Medulla oblongata (tissue), 1 donor: Measurements from ENCODE around the gene EDA.
"Not testable (repeated sequence)": the region's sequence is repeated elsewhere in the genome, so short reads cannot be mapped to it uniquely, and the experiment has no call there.

Experiments
- DNase-seq: peaks from one replicate; pipeline ENCODE4 v3.0.0-alpha.2; 2015; ENCODE audit errors: extremely low spot score

EDA gene

GRCh38 chrX:69959712-69960111 lies 343.8 kb downstream of the EDA start:
- DNase-seq, result no peak

GRCh38 chrX:69961365-69962072 lies 345.6 kb downstream of the EDA start:
- no peak for DNase-seq

DNA sequence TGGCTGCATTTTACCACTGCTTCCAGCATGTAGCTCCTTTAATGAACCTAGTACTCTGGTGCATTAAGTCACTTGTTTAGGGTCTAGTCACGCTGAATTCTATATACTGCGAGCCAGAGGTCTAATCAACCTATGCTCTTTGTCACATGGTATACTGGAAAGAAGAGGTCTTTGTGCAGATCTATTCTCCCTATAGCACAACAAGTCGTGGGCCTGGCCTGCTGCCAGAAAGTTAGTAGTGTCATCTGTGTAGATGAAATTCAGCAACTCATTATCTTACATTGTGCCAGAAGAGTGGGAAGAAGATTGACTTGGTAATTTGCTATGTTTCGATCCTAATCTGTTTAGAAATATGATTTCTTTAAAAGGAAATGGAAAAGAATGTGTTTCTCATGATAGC lies 353.0 kb downstream of the EDA start:
- no peak for DNase-seq

DNA sequence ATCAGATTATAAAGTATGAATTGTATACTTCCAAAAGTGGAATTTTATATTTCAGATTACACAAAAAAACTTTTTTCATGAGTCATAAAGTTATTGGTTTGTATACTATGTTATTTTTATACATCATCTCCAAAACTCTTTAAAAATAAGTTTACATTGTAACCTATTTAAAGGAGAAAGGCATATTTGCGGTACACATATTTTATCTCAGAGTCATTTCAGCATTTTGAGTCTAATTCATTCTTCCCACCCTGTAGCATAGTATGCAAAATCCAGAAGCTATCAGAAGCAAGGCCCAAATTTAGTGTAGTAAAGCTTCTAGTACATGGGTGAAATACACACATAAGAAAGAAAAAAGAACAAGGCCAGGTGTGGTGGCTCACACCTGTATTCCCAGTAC lies 353.5 kb downstream of the EDA start:
- no peak for DNase-seq

- no peak for DNase-seq
These were observed 371.8 kb downstream of the EDA start for GRCh38 chrX:69987691-69988090.

- no peak for DNase-seq
These were observed 373.1 kb downstream of the EDA start for GRCh38 chrX:69988955-69989394.

DNA sequence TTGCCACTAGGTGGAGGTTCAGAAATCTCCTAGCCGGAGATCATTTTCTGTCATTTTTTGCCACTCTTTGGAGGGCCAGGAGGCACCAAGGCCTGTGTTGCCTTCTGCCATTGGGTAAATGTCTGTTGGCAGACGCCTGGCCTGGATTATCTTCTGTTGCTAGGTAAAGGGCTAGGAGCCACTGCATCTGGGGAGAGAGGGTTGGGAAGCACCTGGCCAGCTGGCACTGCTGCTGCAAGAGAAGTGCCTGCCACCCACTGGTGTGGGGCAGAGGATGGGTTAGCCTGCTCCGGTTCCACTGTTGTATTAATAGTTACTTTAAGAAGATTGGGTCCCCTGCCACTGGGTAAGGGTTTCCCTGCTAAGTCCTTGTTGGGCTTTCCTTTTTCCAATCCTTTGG lies 375.8 kb downstream of the EDA start:
- DNase-seq, result no peak

- no peak for DNase-seq
These were observed 377.6 kb downstream of the EDA start for GRCh38 chrX:69993494-69993893.

DNA sequence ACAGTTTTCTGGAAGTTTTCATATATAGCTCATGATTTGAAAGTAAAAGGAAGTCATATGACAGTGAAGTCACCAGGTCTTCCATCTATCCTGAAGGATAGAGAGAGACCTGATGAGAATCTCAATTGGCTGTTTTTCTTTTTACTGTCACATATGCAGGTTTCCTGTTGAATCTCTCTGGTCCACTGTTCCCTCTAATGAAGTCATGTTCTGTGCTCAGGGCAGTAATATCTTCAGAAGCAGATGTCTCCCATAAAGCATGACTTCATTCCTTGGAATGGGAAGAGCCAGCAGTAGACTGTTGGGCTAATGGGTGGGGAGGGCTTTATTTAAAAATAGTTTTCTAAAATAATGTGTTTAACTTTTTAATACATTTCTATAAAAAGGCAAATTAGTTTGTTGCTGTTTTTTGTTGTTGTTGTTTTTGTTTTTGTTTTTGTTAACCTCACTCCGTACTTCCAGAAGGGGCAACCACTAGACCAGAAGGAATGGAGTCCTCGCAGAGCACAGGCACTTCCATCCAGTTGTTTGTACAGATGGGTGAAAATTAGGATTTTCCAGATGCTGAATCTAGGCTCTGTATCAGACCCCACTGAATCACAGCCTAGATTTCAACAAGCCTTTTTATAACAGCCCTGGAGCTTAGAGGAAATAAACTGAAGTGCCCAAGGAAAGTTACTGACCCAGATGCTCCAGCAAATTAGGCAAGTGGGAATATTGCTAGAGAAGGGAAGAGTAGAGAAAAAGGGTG lies 379.6 kb downstream of the EDA start:
- DNase-seq, result no peak

GRCh38 chrX:69996113-69996468 lies 380.2 kb downstream of the EDA start:
- DNase-seq, result no peak

- not testable (repeated sequence) for DNase-seq
These were observed 382.4 kb downstream of the EDA start for GRCh38 chrX:69998299-69998698.

DNA sequence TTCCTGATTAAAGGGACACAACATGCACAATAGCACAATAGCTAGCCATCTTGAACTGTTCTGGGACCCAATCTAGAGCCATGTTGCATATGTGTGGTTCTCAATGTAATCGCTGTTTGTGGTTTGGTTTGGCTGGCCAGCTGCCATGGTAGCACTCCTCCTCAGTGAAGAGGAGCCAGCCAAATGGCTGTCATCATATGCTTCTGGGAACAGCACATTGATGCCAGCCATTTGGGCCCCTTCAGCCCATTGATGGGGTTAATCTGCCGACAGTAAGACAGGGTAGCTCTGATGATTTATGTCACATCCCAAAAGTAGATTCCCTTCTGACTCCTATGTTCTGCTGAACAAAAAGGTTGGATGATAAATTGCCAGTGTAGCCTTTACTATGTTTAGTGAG lies 385.4 kb downstream of the EDA start:
- no peak for DNase-seq

DNA sequence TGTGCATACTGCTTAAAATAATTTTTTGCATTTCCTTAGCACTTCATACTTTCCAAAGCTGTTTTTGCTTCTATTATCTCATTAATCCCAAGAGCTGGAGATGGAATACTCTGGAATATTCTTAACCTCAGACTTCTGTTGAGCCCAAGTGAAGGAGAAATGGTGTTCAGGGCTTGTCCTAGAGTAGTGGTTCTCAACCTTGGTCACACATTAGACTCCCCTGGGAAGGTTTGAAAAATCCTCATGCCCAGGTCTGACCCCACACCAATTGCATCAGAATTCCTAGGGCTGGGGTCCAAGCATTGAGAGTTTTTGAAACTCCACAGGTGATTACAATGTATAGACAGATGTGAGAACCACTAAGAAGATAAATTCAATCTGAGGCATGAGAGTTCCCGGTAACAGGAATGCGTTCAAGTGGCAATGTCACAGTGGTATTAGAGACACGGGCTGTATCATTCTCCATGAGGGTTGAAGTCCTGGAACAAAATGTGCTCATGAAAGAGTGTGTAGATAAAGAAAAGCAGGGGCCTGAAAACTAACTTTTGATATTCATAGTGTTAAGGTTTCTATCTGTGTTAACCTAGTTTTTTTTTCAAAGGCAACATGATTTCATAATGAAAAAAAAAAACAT lies 385.9 kb downstream of the EDA start:
- no peak for DNase-seq

GRCh38 chrX:70007946-70008345 lies 392.0 kb downstream of the EDA start:
- DNase-seq, result no peak

DNA sequence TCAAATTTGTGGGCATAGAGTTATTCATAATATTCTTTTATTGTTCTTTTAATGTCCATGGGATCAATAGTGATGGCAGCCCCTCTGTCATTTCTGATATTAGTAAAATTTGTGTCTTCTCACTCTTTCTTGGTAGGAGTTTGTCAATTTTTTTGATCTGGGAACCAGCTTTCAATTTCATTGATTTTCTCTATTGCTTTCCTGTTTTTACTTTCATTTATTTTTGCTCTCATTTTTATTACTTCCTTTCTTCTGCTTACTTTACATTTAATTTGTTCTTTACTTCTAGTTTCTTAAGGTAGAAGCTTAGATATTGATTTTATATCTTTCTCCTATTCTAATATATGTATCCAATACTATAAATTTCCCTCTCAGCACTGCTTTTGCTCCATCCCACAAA lies 393.1 kb downstream of the EDA start:
- no peak for DNase-seq

DNA sequence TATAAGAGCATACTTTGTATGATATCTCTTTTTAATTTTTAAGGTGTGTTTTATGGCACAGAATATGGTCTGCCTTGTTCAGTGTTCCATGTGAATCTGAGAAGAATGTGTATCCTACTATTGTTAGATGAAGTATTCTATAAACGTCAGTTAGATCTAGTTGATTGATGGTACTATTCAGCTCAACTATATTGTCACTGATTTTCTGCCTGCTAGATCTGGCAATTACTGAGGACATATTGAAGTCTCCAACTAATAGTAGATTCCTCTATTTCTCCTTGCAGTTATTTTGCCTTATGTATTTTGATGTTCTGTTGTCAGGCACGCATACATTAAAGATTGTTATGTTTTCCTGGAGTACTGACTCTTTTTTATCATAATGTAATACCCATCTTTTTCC lies 394.1 kb downstream of the EDA start:
- DNase-seq, result no peak

- DNase-seq, result no peak
These were observed 396.8 kb downstream of the EDA start for GRCh38 chrX:70012756-70013155.

GRCh38 chrX:70013466-70014381 lies 397.8 kb downstream of the EDA start:
- no peak for DNase-seq

- no peak for DNase-seq
These were observed 400.6 kb downstream of the EDA start for GRCh38 chrX:70016513-70016912.

- DNase-seq, result no peak
These were observed 406.7 kb downstream of the EDA start for GRCh38 chrX:70022616-70023015.

GRCh38 chrX:70025464-70025863 lies 409.6 kb downstream of the EDA start:
- no peak for DNase-seq
